Measurements from ENCODE around the gene GNG7.
"Not testable (repeated sequence)": the region's sequence is repeated elsewhere in the genome, so short reads cannot be mapped to it uniquely, and the experiment has no call there.

Gene GNG7

DNA sequence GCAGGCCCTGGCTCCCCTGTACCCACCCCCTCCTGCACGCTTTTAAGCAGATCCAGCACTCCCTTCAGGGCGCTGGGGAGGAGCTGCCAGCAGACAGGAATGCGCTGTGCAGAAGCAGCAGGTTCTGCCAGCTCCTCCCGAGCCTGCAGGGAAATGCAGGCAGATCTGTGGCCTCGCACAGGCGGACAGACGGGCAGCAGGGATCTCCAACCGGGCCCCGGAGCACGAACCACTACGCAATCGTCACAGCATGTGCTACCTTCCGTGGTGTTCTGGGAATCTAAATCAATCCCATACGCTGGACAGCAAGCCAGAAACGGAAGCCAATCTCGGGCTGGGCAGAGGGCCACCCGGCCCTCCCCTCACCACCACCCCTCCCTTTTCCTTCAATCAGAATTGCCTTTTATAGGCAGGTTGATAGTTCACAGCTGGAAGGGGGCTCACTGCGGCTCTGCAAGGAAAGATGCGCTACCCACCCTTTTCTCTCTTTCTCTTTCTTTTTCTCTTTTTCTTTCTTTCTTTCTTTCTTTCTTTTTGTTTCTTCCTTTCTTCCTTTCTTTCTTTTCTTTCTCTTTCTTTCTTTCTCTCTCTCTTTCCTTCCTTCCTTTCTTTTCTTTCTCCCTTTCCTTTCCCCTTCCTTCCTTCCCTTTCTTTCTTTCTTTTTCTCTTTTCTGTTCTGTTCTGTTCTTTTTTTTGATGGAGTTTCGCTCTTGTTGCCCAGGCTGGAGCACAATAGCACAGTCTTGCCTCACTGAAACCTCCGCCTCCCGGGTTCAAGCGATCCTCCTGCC is 99.9 kb downstream of the GNG7 start:
- DNase-seq: peak; percentile 64

DNA sequence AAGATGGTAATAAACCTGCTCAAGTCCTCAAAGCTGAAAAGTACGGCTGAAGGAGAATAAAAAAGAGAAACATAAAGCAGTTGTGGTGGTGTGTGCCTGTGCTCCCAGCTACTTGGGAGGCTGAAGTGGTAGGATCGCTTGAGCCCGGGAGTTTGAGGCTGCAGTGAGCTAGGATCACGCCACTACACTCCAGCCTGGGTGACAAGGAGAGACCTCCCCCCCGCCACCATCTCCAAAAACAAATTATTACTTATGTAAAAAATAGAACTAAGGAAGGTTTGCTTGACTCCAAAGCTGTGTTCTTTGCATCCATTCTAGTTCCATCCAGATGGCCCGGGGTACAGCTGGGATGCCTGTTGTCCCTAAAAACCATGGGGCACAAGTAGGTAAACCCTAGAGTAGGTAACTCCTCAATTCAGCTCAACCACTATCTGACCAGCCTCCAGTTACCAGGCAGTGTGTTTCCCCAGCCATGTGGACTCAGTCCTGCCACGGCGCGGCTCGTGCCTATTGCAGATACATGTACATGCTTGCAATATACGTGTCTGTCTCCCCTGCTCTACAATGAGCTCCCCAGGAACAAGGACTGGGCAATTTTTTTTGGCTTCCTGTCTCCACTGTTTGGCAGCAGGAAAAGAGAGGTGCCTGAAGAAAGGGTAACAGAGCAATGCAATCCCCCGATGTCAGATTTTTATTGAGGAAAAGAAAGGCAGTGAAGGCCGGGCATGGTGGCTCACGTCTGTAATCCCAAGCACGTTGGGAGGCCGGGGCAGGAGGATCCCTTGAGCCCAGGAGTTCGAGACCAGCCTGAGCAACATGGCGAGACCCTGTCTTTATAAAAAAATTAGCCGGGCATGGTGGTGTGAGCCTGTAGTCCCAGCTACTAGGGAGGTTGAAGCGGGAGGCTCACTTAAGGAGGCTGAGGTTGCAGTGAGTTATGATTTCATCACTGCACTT is 101.3 kb downstream of the GNG7 start:
- no peak for DNase-seq

DNA sequence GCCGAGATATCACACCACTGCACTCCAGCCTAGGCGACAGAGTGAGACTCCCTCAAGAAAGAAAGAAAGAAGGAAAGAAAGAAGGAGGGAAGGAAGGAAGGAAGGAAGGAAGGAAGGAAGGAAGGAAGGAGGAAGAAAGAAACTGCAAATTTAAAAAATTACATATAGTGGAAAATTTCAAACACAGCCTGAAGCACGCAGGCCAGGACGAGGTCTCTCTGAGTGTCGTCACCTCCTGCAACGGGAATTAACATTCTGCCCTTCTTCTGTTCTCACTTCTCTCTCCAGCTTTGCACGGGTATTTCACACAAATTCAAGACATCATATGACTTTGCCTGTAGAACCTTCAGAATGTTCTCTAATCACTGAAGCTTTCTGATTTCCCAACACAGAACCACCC is 108.2 kb downstream of the GNG7 start:
- DNase-seq: no peak

DNA sequence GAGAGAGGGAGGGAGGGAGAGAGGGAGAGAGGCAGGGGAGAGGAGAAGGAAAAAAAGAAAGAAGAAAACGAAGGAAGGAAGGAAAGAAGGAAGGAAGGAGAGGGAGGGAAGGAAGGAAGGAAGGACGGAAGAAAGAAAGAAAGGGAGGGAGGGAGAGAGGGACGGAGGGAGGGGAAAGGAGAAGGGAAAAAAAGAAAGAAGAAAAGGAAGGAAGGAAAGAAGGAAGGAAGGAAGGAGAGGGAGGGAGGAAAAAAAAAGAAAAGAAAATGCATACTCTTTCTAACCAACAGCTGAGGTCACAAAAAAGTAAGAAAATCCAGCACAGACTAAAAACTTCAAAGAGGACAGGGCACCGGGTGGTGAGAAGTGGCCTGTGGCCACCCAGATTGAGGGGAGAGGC is 109.7 kb downstream of the GNG7 start:
- no peak for DNase-seq

DNA sequence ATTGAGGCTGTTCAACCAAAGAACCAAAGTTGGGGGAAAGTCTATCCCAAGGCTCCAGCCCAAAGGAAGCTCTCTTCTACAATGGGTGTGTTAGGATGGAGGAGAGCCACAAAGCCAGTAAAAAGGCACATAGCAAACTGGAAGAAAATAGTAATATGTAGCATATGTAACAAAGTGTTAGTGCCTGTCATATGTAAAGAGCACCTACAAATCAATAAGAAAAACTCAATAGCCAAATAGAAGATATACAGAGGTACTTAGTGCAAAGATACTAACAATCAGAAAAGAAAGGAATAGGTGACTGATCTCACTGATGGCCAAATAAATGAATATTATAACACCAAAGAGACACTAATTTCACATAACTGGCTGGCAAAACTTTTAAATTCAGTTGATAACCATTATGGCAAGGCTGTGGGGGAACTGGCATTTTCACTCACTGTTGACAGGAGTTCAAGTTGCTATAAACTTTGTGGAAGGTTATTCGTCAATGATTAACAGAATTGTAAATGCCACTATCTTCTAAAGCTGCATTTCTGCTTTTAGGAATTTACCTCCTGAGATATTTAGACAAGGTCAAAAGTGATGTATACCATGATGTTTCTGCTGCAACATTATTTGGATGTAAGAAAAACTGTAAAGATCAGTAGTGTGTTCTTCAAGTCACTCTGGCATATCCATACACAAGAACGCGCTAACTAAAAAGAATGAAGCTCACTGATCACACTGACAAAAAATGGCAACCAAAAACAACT is 110.8 kb downstream of the GNG7 start:
- no peak for DNase-seq

DNA sequence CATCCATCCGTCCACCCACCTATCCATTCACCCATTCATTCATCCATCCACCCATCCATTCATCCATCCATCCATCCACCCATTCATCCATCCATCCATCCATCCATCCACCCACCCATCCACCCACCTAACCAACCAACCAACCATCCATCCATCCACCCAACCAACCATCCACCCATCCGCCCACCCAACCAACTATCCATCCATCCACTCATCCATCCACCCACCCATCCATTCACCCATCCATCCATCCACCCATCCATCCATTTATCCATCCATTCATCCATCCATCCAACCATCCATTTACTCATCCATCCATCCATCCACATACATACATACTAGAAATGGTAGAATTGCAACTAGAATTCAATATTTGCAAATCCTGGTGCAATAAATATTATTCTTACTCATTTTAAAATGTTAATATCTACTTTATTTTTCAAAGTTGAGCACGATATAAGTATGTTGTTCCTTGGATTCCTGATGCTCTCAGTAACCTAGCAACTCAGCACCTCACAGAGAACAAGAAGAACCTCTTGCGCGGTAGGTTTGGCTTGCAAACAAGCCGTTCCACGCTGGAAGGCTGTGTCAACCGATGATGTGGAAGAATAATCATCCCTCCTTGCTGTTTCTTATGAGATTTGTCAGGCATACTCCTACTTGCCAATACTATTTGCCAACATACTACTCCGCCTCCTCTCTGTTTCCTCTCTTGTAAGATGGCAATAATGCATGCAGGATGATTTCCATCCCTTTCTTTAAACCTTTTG is 111.7 kb downstream of the GNG7 start:
- DNase-seq: no peak

DNA sequence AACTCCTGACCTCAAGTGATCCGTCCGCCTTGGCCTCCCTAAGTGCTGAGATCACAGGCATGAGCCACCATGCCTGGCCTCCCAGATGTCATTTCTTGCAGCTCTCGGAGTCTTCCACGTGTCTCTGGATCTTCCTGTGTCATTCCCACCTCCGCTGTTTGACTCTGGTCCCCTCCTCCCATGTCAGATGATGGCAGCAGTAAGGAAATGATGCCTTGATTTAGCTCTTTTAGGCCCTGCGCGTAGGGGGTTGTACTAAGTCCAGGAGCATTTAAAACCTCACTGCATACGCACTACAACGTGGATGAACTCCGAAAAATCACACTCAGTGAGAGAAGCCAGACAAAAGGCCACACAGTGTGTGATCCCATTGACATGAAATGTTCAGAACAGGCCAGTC is 113.1 kb downstream of the GNG7 start:
- no peak for DNase-seq

DNA sequence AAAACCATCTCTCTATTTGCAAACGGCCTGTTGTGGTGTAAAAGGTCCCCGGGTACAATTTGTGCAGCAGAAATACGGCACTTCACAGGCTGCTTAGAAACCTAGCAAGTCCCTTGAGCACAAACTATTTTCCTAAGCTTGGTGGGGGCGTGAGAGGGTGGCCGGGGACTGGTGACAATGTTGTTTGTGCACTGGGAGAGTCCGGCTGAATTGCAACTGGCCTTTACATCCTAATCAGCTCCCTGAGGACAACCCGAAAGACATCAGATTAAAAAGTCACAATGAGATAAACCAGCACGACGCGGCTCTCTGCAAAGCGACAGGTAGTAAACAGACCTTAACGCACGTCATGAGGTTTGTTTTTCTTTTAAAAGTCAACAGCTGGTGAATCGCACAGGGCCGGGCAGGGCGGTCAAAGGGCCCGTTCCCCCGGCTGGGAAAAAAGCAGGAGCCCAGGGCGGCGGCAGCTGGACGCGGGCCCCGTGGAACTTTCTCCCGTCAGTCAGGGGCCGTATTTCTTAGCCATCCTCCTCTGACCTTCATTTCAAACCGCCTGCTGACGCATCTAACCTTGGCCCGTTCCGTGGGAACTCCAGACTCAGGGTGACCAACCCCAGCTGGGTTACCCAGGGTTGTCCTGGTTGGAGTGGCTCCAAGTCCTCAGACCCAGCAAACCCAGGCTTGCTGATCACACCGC is 114.3 kb downstream of the GNG7 start:
- peak; percentile 45 for DNase-seq

DNA sequence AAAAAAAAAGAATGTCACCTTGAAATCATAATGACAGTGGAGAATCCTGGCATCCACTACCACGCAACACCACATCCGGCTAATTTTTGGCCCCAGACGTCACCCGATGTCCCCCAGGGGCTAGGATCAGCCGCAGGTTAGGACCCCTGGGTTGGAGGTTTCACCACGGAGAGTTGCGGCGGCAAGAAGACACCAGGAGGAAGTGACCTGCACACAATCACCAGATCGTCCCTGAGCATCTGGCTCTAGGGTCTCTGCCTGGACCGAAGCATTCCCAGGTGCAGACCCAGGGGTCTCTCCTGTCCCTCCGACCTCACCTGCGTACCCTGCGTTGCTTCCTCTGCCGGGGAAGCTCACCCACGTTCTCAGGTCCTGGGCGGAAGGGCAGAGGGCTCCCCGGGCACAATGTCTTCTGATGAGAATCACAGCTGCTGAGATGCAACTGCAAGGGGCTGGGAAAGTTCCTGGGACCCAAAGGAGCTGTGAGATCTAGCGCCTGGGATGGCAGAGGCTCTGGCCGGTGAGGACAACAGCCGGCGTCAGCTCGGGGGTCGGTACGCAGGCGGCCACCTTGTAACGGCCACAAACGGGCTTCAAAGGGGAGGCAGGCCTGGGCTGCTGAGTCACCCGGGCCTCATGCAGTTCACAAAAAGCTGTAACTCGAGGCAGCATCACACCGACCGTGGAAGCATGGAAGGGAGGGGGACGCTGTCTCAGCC is 115.3 kb downstream of the GNG7 start:
- no peak for DNase-seq

DNA sequence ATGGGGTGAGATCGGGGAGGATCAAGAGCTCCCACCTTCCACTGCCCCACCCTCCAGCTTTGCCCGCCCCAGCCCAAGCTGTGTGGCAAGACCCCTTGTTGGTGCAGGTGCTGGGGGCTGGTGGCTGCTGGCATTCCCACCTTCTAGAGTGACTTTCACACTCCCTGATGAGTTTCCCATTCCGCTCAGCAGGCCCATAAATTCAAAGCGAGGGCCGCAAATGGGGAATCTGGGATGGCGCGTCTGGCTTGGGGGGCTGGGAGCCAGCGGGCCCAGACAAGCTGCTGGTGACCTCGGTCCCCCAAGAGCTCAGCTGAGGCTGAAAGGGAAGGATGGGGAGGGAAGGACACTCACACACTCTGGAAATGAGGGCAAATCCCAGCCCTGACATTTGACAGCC is 116.3 kb downstream of the GNG7 start:
- no peak for DNase-seq

DNA sequence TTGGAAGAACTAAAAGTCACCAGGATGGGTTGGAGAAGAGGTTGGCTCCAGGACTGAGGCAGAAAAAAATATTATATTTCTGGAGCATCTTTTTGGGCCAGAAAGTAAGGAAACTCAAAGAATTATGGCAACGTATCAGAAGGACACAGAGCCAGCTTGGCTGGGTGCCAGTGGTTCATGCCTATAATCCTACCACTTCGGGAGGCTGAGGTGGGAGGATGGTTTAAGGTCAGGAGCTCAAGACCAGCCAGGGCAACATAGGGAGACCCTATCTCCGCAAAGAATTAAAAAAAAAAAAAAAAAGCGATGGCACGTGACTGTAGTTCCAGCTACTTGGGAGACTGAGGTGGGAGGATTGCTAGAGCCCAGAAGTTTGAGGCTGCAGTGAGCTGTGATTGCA is 118.5 kb downstream of the GNG7 start:
- no peak for DNase-seq

DNA sequence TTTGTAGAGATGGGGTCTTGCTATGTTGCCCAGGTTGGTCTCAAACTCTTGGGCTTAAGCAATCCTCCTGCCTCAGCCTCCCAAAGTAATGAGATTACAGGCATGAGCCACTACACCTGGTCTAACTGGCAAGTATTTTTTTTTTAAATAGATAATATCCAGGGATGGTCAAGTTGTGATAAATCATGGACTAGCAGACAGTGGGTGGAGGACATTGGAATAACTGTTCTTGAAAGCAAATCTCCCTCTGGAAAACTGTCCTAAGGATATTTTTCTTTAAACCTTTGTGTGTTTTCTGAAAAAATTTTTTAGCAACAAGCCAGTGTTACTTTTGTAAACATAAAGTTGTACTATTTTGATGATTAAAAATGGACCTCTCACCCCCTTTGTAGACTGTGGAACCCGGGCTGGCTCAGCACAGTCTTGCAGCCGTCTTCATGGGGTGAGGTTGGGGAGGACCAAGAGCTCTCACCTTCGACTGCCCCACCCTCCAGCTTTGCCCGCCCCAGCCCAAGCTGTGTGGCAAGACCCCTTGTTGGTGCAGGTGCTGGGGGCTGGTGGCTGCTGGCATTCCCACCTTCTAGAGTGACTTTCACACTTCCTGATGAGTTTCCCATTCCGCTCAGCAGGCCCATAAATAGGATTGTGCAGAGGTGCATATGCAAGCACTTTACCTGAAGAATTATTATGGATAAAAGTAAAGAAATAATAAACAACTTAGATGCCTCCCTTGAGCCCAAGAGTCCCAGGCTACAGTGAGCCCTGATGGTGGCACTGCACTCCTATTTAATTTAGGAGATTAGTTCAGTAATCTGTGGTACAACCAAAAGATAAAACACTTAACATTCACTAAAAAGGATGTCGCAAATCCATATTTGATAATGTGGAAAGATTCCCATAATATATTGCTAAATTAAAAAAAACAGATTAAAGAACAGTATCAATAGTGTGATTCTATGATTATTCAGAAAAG is 119.2 kb downstream of the GNG7 start:
- DNase-seq: no peak

DNA sequence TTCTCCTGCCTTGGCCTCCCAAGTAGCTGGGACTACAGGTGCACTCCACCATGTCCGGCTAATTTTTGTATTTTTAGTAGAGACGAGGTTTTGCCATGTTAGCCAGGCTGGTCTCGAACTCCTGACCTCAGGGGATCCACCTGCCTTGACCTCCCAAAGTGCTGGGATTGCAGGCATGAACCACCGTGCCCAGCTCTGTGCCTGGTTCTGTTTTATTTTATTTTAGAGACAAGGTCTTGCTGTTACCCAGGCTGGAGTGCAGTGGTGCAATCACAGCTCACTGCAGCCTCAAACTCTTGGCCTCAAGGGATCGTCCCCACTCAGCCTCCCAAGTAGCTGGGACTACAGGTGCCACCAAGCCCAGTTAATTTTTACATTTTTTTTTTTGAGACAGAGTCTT is 122.1 kb downstream of the GNG7 start:
- DNase-seq: not testable (repeated sequence)

DNA sequence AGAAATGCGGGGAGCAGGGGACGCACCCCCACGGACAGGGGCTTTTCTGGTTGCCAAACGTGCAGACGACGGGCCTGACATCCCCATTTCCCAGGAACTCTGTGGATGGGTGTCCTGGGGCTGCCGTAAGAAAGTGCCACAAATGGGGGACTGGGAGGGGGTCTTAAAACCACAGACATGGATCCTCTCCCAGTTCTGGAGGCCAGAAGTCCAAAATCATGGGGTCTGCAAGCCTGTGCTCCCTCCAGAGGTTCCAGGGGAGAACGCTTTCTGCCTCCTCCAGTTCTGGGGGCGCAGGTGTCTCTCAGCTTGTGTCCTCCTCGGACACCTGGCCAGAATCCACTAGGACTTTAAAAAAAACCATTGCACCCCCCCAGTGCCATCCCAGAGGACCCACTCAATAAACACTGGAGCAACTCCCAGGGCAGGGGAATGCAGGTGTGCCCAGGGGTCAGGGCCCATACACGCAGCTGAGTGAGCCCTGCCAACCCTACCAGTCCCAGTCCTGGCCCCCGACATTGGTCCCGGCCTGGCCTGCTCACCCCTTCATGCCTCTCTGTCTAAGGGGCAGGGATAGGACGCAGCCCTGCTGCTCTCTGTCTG is 122.7 kb downstream of the GNG7 start:
- no peak for DNase-seq

DNA sequence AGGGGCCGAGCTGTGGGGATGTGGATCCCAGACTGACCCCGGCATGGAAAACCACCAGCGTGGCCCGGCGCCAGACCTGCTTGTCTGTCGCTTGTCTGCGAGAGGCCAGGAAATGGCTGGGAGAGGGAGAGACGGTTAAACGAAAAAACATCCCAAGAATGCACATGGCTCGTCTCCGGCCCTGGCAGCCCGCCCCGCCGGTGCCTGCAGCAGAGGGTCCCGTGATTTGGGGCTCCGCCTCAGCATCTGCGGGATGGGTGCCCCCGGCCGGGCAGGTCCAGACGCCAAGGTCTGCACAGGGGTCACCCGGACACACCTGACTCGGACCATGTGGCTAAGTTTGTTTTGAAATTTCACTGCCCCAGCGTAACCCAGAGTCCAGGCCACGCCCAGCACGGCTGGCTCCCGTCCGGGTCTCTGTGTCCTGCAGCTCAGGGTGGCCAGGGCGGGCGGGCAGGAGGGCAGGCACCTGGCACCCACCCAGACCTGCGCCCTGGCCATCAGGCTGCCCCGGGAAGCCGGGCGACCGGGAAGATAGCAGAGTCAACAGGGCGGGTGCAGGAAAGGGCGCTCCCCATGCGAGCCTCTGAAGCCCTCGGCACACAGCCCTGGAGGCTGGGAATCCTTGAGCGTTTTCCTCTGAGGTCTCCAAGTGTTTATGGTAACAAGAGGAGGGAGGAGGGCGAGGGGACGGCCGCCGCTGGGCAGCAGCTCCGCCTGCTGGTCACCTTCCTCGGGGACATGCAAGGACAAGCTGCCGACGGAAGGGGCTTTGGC is 123.4 kb downstream of the GNG7 start:
- DNase-seq: peak; percentile 92

DNA sequence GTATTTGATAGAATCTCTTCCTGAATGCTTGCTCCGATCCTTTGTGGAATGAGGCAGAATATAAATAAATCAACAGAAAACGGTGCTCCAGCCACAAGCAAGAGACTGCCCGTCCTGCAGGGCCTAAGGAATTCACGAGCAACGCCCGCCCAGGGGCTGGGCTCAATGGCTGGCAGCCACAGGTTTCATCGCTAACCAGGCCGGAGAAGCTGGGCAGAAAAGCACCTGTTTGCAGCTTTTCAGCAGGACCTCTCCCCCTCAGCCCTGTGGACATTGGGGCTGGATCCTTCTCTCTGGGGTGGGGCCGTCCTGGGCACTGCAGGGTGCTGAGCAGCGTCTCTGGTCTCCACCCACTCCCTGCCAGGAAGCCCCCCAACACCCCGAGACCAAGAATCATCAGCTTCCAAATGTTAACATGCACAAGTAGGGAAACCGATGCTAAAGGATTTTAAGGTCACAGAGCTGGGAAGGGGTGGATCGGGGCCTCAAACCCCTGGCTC is 124.1 kb downstream of the GNG7 start:
- no peak for DNase-seq

DNA sequence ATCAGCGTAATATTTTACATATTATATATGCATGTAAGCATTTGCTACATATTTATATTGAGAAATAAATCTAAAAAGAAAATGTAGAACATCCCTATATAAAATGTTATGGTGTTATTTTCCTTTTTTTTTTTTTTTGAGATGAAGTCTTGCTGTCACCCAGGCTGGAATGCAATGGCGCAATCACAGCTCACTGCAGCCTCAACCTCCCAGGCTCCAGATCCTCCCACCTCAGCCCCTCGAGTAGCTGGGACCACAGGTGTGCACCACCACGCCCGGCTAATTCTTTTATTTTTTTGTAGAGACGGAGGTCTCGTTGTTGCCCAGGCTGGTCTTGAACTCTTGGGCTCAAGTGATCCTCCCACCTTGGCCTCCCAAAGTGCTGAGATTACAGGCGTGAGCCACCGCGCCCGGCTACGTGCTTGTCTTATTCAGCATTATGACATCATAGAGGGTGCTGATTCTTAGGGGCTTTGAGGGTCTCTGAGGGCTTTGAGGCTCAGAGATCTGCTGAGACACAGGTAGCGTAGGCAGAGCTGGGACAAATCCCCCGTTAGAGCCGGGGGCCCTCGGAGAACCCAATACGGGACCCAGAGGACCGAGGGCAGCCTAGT is 124.7 kb downstream of the GNG7 start:
- DNase-seq: no peak
